H9 (cell line): ENCODE results near the gene PRKCB. TPM values are rescaled to one million over a fixed set of nuclear protein-coding genes. Genes with fewer than 3 reads are reported as not detected.

Experiments
- DNase-seq: peaks from one replicate; pipeline ENCODE4 v3.0.0-alpha.2; 2017
- H2AFZ ChIP-seq: one replicate; pipeline ENCODE4 v1.6.1; 2013; ENCODE audit warnings: mild to moderate bottlenecking, low read length, control low read depth, moderate library complexity
- H2AK5ac ChIP-seq: 2 replicates; pipeline ENCODE4 v1.6.1; 2013; ENCODE audit warnings: low read length, control low read depth, mixed read lengths; ENCODE audit not compliant: insufficient read length
- H2BK120ac ChIP-seq: one replicate; pipeline ENCODE4 v1.6.1; 2013; ENCODE audit warnings: low read depth, mild to moderate bottlenecking, low read length, control low read depth, inconsistent platforms; ENCODE audit not compliant: poor library complexity, severe bottlenecking
- H2BK12ac ChIP-seq: 2 replicates; pipeline ENCODE4 v1.6.1; 2013; ENCODE audit warnings: low read length, control low read depth, mixed read lengths, low read depth; ENCODE audit not compliant: insufficient read length
- H2BK15ac ChIP-seq: 2 replicates; pipeline ENCODE4 v1.6.1; 2013; ENCODE audit warnings: low read depth, low read length, control low read depth
- H2BK20ac ChIP-seq: one replicate; pipeline ENCODE4 v1.6.1; 2013; ENCODE audit warnings: low read depth, mild to moderate bottlenecking, low read length, control low read depth, inconsistent platforms; ENCODE audit not compliant: poor library complexity, severe bottlenecking
- H2BK5ac ChIP-seq: 2 replicates; pipeline ENCODE4 v1.6.1; 2013; ENCODE audit warnings: low read length, control low read depth, mixed read lengths; ENCODE audit not compliant: insufficient read length
- H3K14ac ChIP-seq: 2 replicates; pipeline ENCODE4 v1.6.1; 2013; ENCODE audit warnings: low read length, control low read depth; ENCODE audit not compliant: insufficient read depth
- H3K18ac ChIP-seq: 2 replicates; pipeline ENCODE4 v1.6.1; 2013; ENCODE audit warnings: low read depth, mild to moderate bottlenecking, mixed read lengths, low read length, control low read depth; ENCODE audit not compliant: insufficient read length
- H3K23ac ChIP-seq: 2 replicates; pipeline ENCODE4 v1.6.1; 2013; ENCODE audit warnings: low read length, control low read depth, mixed read lengths, low read depth; ENCODE audit not compliant: insufficient read length
- H3K23me2 ChIP-seq: 2 replicates; pipeline ENCODE4 v1.6.1; 2013; ENCODE audit warnings: low read depth, mild to moderate bottlenecking, mixed read lengths, low read length, control low read depth; ENCODE audit not compliant: insufficient read length, poor library complexity, severe bottlenecking
- H3K27ac ChIP-seq: 2 replicates; pipeline ENCODE4 v1.5.1; 2013; ENCODE audit warnings: low read length, control low read depth, mixed read lengths, low read depth; ENCODE audit not compliant: insufficient read length
- H3K27me3 ChIP-seq: 2 replicates; pipeline ENCODE4 v1.6.1; 2013; ENCODE audit warnings: low read length, control low read depth, inconsistent platforms; ENCODE audit not compliant: insufficient read depth
- H3K4ac ChIP-seq: 2 replicates; pipeline ENCODE4 v1.6.1; 2013; ENCODE audit warnings: low read depth, mild to moderate bottlenecking, control low read depth, inconsistent platforms, low read length, moderate library complexity
- H3K4me1 ChIP-seq: 2 replicates; pipeline ENCODE4 v1.6.1; 2013; ENCODE audit warnings: low read length, control low read depth, inconsistent platforms; ENCODE audit not compliant: insufficient read depth
- H3K4me2 ChIP-seq: 2 replicates; pipeline ENCODE4 v1.6.1; 2013; ENCODE audit warnings: low read length, control low read depth, mixed read lengths; ENCODE audit not compliant: insufficient read length, insufficient read depth
- H3K56ac ChIP-seq: 2 replicates; pipeline ENCODE4 v1.6.1; 2013; ENCODE audit warnings: low read depth, mild to moderate bottlenecking, mixed read lengths, low read length, control low read depth; ENCODE audit not compliant: insufficient read length
- H3K79me1 ChIP-seq: 2 replicates; pipeline ENCODE4 v1.6.1; 2013; ENCODE audit warnings: low read depth, mild to moderate bottlenecking, moderate library complexity, low read length, control low read depth, inconsistent platforms; ENCODE audit not compliant: insufficient read depth, poor library complexity, severe bottlenecking
- H3K79me2 ChIP-seq: 2 replicates; pipeline ENCODE4 v1.6.1; 2013; ENCODE audit warnings: low read length, control low read depth, inconsistent platforms; ENCODE audit not compliant: insufficient read depth
- H3K9ac ChIP-seq: 2 replicates; pipeline ENCODE4 v1.6.1; 2013; ENCODE audit warnings: low read length, control low read depth, mixed read lengths; ENCODE audit not compliant: insufficient read length; ENCODE audit errors: extremely low read depth
- H3K9me3 ChIP-seq: one replicate; pipeline ENCODE4 v1.6.1; 2013; ENCODE audit warnings: low read depth, low read length, inconsistent platforms; ENCODE audit not compliant: control insufficient read depth
- H3T11ph ChIP-seq: one replicate; pipeline ENCODE4 v1.6.1; 2013; ENCODE audit warnings: mild to moderate bottlenecking, low read length, control low read depth, inconsistent platforms
- H4K20me1 ChIP-seq: one replicate; pipeline ENCODE4 v1.6.1; 2013; ENCODE audit not compliant: control insufficient read depth, insufficient read length, insufficient read depth
- H4K5ac ChIP-seq: 2 replicates; pipeline ENCODE4 v1.6.1; 2013; ENCODE audit warnings: low read depth, mild to moderate bottlenecking, mixed read lengths, low read length, control low read depth; ENCODE audit not compliant: insufficient read length
- H4K8ac ChIP-seq: replicated peaks from 2 replicates; pipeline ENCODE4 v1.6.1; 2013; ENCODE audit warnings: low read length, control low read depth, mixed read lengths, low read depth; ENCODE audit not compliant: insufficient read length
- H4K91ac ChIP-seq: 2 replicates; pipeline ENCODE4 v1.6.1; 2013; ENCODE audit warnings: low read depth, mild to moderate bottlenecking, moderate library complexity, mixed read lengths, low read length, control low read depth; ENCODE audit not compliant: insufficient read length
- H3K27ac Mint-ChIP-seq, 3 experiments: 2 replicates in 2 of 3; 3 replicates in 1 of 3; pipeline ENCODE4 v1.8.0; 2020 to 2021; ENCODE audit warnings: mixed read lengths in 3 of 3, mild to moderate bottlenecking in 1 of 3, moderate library complexity in 1 of 3
- H3K27me3 Mint-ChIP-seq: 2 replicates; pipeline ENCODE4 v1.8.0; 2021; ENCODE audit warnings: low read depth, mild to moderate bottlenecking, moderate library complexity, mixed read lengths
- H3K36me3 Mint-ChIP-seq, 3 experiments: 2 replicates in 2 of 3; 3 replicates in 1 of 3; pipeline ENCODE4 v1.8.0; 2020 to 2021; ENCODE audit warnings: low read depth in 3 of 3, mixed read lengths in 3 of 3; ENCODE audit not compliant: insufficient read depth in 1 of 3
- H3K4me1 Mint-ChIP-seq, 2 experiments: 2 replicates each; pipeline ENCODE4 v1.8.0; 2020; ENCODE audit warnings: mixed read lengths in 2 of 2
- H3K4me3 Mint-ChIP-seq, 2 experiments: 2 replicates in 1 of 2; 3 replicates in 1 of 2; pipeline ENCODE4 v1.8.0; 2020 to 2021; ENCODE audit warnings: mild to moderate bottlenecking in 2 of 2, mixed read lengths in 2 of 2, moderate library complexity in 1 of 2
- H3K9me3 Mint-ChIP-seq, 2 experiments: 2 replicates in 1 of 2; 3 replicates in 1 of 2; pipeline ENCODE4 v1.8.0; 2020; ENCODE audit warnings: mild to moderate bottlenecking in 2 of 2, mixed read lengths in 2 of 2, moderate library complexity in 1 of 2
- CTCF ChIP-seq: fragments of 200-600 bp; sonication (generic); conservative IDR thresholded peaks from 3 replicates; pipeline ENCODE4 v1.8.0; 2021; ENCODE audit warnings: antibody characterized with exemption, mild to moderate bottlenecking
- WGBS: extraction: QIAGEN DNeasy Blood & Tissue Kit; methylation state at CpG from one replicate; pipeline ENCODE4 v1.1.7; 2013; ENCODE audit warnings: missing lambda C conversion rate, low lambda C conversion rate, mixed read lengths; ENCODE audit not compliant: insufficient read length; ENCODE audit errors: extremely low coverage; 5-methylcytosine and 5-hydroxymethylcytosine counted together
- total RNA-seq: library from RNA; stranded (reverse); gene quantifications from 2 replicates; pipeline ENCODE4 v1.2.1, GENCODE V29; 2021

The PRKCB gene
- total RNA-seq, 1 experiment from 2014 or later, result 7.0 TPM

- Mint-ChIP-seq H3K4me1 (peaks cover 6% of the 10 kb centered on the region in 2 experiments; a peak in 3 of 4 replicates), H3K9me3 (no peaks in the 10 kb centered on the region), H3K4me3 (no peak overlapping the region), H3K36me3 (no peaks in the 10 kb centered on the region), H3K27me3 (peaks cover 3% of the 10 kb centered on the region), H3K27ac (no peak overlapping the region)
- Histone ChIP-seq H2AK5ac (no peak overlapping the region), H3K9me3 (no peaks in the 10 kb centered on the region), H2BK20ac (no peak overlapping the region), H3K27ac (no peak overlapping the region), H3K27me3 (no peaks in the 10 kb centered on the region), H3K79me2 (no peaks in the 10 kb centered on the region), H2BK12ac (no peak overlapping the region), H3K4me1 (no peaks in the 10 kb centered on the region), H4K91ac (no peak overlapping the region), H3K56ac (no peak overlapping the region), H3K4ac (no peak overlapping the region), H3T11ph (no peak overlapping the region), H2BK120ac (no peak overlapping the region), H4K8ac (no peak overlapping the region), H2BK15ac (no peak overlapping the region), H2AFZ (no peak overlapping the region), H3K23me2 (no peaks in the 10 kb centered on the region), H4K20me1 (no peaks in the 10 kb centered on the region), H3K9ac (no peak overlapping the region), H3K14ac (no peak overlapping the region), H4K5ac (no peak overlapping the region), H3K4me2 (no peak overlapping the region), H3K79me1 (no peaks in the 10 kb centered on the region), H3K18ac (no peak overlapping the region), H3K23ac (no peak overlapping the region), H2BK5ac (no peak overlapping the region)
- peak; percentile 55 for DNase-seq
- WGBS, result no CpG with 5 or more reads among the region's 4 CpGs
- no peak for TF ChIP-seq CTCF
Observed at GRCh38 chr16:24178496-24178895, 342.7 kb downstream of the PRKCB start.
